ENCODE measurements around the gene TWF2.
A peak's percentile ranks its signal among the peaks of the same experiment; 100 is the strongest.

TWF2 gene

GRCh38 chr3:52221563-52222318 lies 17.2 kb downstream of the TWF2 start:
- DNase-seq, result peak; percentile 48

- peak; percentile 53 for DNase-seq
Observed at GRCh38 chr3:52221141-52221562, 17.8 kb downstream of the TWF2 start.

- DNase-seq, result peak; percentile 92
Observed at GRCh38 chr3:52220380-52221026, 18.5 kb downstream of the TWF2 start.

- DNase-seq, result peak; percentile 64
Observed at GRCh38 chr3:52218937-52219650, 19.9 kb downstream of the TWF2 start.

GRCh38 chr3:52218454-52218853 lies 20.5 kb downstream of the TWF2 start:
- DNase-seq, result peak; percentile 42

- no peak for DNase-seq
Observed at GRCh38 chr3:52218026-52218425, 20.9 kb downstream of the TWF2 start.

- no peak for DNase-seq
Observed at GRCh38 chr3:52217409-52217805, 21.6 kb downstream of the TWF2 start.

GRCh38 chr3:52216585-52217408 lies 22.2 kb downstream of the TWF2 start:
- DNase-seq, result peak; percentile 82

- no peak for DNase-seq
Observed at GRCh38 chr3:52215351-52215750, 23.6 kb downstream of the TWF2 start.

- no peak for DNase-seq
Observed at GRCh38 chr3:52213901-52214300, 25.1 kb downstream of the TWF2 start.

GRCh38 chr3:52213005-52213404 lies 26.0 kb downstream of the TWF2 start:
- no peak for DNase-seq

- peak; percentile 19 for DNase-seq
Observed at GRCh38 chr3:52211268-52211891, 27.6 kb downstream of the TWF2 start.

- DNase-seq, result no peak
Observed at GRCh38 chr3:52210550-52211046, 28.4 kb downstream of the TWF2 start.

GRCh38 chr3:52210037-52210436 lies 28.9 kb downstream of the TWF2 start:
- DNase-seq, result no peak

GRCh38 chr3:52208556-52208955 lies 30.4 kb downstream of the TWF2 start:
- DNase-seq, result no peak

GRCh38 chr3:52205727-52206372 lies 33.1 kb downstream of the TWF2 start:
- no peak for DNase-seq

- no peak for DNase-seq
Observed at GRCh38 chr3:52204337-52205073, 34.5 kb downstream of the TWF2 start.

- DNase-seq, result no peak
Observed at GRCh38 chr3:52203701-52204100, 35.3 kb downstream of the TWF2 start.

- no peak for DNase-seq
Observed at GRCh38 chr3:52202384-52203077, 36.4 kb downstream of the TWF2 start.

- DNase-seq, result no peak
Observed at GRCh38 chr3:52200981-52201679, 37.8 kb downstream of the TWF2 start.
